Lower leg skin (tissue), 3 donors: ENCODE measurements around the gene PNCK.

Experiments
- POLR2A ChIP-seq, 2 donors: fragments of 450-650 bp; IDR thresholded peaks; one replicate each; pipeline ENCODE4 v1.6.1; 2016 to 2017; ENCODE audit warnings: antibody characterized with exemption in 2 of 2, mild to moderate bottlenecking in 1 of 2, moderate library complexity in 1 of 2
- TF ChIP-seq, protein P1 (sequence below), 3 donors: fragments of 450-650 bp; IDR thresholded peaks; one replicate each; pipeline ENCODE4 v1.5.1; 2016; ENCODE audit warnings: antibody characterized with exemption in 3 of 3, mild to moderate bottlenecking in 3 of 3, moderate library complexity in 2 of 3

DNA sequence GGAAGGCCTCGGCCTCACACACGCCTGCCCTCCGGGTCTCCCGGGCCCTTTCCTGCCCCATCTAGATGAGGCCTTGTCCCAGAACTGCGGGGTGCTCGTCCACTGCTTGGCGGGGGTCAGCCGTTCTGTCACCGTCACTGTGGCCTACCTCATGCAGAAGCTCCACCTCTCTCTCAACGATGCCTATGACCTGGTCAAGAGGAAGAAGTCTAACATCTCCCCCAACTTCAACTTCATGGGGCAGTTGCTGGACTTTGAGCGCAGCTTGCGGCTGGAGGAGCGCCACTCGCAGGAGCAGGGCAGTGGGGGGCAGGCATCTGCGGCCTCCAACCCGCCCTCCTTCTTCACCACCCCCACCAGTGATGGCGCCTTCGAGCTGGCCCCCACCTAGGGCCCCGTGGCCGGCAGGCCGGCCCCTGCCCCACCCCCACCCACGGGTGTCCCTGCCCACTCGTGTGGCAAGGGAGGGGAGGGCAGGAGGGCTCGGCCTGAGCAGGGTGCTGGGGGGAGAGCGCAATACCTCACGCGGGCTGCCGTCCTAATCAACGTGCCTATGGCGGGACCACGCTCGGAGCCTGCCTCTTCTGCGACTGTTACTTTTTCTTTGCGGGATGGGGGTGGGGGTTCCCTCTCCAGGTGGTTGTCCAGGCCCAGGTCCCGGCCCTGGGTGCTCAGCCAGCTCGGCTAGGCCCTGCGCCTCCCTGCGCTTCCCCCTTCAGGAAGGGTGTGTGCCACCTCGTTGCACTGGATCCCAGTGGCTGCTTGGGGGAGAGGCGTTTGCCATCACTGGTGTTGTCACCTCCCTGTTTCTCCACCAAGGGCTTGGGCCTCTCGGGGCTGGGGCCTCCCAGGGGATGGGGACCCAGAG lies 23.5 kb downstream of the PNCK start:
- TF ChIP-seq, protein P1, sequence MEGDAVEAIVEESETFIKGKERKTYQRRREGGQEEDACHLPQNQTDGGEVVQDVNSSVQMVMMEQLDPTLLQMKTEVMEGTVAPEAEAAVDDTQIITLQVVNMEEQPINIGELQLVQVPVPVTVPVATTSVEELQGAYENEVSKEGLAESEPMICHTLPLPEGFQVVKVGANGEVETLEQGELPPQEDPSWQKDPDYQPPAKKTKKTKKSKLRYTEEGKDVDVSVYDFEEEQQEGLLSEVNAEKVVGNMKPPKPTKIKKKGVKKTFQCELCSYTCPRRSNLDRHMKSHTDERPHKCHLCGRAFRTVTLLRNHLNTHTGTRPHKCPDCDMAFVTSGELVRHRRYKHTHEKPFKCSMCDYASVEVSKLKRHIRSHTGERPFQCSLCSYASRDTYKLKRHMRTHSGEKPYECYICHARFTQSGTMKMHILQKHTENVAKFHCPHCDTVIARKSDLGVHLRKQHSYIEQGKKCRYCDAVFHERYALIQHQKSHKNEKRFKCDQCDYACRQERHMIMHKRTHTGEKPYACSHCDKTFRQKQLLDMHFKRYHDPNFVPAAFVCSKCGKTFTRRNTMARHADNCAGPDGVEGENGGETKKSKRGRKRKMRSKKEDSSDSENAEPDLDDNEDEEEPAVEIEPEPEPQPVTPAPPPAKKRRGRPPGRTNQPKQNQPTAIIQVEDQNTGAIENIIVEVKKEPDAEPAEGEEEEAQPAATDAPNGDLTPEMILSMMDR (IDR thresholded peaks at IDR 0.05): no peak
- no peak for TF ChIP-seq POLR2A (IDR thresholded peaks at IDR 0.05)
